NB4 (cell line): ENCODE data around the gene GPR137B.

Experiments
- DNase-seq: peaks from one replicate; pipeline ENCODE4 v3.0.0; 2010; ENCODE audit warnings: low read depth
- H3K4me3 ChIP-seq: one replicate; pipeline ENCODE4 v1.5.1; 2011; ENCODE audit warnings: mild to moderate bottlenecking, low read depth, low read length, moderate library complexity
- MYC ChIP-seq: IDR thresholded peaks from 2 replicates; pipeline ENCODE4 v1.6.1; 2011; ENCODE audit warnings: low read depth, low read length
- POLR2A ChIP-seq: IDR thresholded peaks from 2 replicates; pipeline ENCODE4 v1.6.1; 2011; ENCODE audit warnings: mild to moderate bottlenecking; ENCODE audit not compliant: insufficient read length; ENCODE audit errors: extremely low read depth
- TF ChIP-seq, protein P1 (sequence below): IDR thresholded peaks from 2 replicates; pipeline ENCODE4 v1.6.1; 2011; ENCODE audit warnings: low read depth, low read length
- TF ChIP-seq, protein P2 (sequence below): IDR thresholded peaks from one replicate; pipeline ENCODE4 v1.5.1; 2012; ENCODE audit warnings: low read depth, low read length

Gene GPR137B

DNA sequence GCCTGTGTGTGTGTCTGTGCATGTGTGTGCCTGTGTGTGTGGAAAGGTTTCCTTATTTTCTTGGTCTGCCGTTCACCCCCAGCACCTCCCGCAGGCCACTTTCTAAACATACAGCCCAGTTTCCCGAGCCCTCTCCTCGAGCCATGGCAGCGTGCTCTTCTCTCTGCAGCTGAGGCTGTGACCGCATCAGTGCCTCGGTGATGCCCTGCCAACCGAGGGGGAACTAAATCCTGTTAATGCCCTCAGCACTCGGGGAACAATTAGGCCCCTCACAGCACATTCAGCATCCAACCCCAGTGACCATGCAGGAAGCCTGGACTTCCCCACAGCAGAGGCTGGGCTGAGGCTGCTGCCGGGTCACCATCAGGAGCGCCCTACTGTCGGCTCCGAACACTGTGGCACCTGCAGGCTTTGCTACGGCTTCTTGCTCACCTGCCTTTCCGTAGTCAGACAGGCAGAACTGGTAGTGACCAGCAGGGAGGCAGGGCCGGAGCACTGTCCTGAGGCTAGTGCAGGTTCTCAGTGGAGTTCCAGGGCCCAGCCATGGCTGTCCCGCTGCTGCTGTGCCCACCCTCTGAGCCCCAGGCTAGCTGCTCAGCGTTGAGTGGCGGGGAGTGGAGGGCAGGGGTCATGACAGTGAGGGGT lies 8.1 kb downstream of the GPR137B start:
- no peak overlapping the region for H3K4me3 ChIP-seq
- DNase-seq, result no peak
- TF ChIP-seq, protein P1, sequence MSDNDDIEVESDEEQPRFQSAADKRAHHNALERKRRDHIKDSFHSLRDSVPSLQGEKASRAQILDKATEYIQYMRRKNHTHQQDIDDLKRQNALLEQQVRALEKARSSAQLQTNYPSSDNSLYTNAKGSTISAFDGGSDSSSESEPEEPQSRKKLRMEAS, result no peak
- TF ChIP-seq, protein P2, sequence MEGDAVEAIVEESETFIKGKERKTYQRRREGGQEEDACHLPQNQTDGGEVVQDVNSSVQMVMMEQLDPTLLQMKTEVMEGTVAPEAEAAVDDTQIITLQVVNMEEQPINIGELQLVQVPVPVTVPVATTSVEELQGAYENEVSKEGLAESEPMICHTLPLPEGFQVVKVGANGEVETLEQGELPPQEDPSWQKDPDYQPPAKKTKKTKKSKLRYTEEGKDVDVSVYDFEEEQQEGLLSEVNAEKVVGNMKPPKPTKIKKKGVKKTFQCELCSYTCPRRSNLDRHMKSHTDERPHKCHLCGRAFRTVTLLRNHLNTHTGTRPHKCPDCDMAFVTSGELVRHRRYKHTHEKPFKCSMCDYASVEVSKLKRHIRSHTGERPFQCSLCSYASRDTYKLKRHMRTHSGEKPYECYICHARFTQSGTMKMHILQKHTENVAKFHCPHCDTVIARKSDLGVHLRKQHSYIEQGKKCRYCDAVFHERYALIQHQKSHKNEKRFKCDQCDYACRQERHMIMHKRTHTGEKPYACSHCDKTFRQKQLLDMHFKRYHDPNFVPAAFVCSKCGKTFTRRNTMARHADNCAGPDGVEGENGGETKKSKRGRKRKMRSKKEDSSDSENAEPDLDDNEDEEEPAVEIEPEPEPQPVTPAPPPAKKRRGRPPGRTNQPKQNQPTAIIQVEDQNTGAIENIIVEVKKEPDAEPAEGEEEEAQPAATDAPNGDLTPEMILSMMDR, result no peak
- no peak for TF ChIP-seq POLR2A
- no peak for TF ChIP-seq MYC

DNA sequence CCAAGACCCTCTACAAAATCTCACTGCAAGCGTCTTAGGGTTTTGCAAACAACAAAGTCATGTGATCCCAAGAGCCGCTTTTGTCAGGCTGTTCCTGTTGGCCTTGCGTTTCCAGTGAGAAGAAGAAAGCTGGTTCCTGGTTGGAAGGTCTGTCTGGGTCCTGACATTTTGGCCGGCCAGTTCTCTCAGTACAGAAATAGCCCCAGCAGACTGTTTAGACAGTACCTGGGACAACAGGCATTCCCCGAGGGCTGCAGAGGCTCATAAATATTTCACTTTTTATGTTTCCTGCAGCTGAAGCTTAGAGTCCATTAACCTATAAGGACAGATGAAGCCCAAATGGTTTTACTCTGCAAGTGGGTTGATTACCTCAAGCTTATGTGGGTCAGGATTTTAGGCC lies 8.6 kb downstream of the GPR137B start:
- H3K4me3 ChIP-seq, result no peak overlapping the region
- TF ChIP-seq, protein P1, result no peak
- TF ChIP-seq, protein P2, result no peak
- no peak for TF ChIP-seq MYC
- DNase-seq, result no peak

DNA sequence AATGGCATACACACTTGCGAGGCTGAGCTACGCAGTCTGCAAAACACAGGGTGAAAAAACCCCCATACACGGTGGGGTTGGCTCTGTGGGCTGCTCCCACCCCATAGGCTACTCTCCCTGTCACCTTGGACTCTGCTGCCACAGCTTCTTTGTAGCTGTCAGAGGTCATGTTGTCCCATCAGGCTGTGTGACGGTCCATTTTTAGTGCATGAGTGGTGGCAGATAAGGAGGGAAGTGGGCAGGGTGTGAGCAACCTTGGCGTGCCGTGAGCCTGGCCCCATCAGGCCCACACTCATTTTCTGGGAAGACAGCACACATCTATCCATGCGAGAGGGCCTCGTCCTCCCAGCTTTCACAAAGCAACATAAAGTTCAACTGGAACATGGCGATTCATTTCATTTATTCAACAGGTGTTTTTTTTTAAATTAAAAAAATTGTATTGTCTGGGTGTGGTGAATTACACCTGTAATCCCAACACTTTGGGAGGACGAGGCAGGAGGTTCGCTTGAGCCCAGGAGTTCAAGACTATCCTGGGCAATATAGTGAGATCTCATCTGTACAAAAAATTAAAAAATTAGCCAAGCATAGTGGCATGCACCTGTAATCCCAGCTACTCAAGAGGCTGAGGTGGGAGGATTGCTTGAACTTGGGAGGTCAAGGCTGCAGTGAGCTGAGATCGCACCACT lies 9.5 kb downstream of the GPR137B start:
- TF ChIP-seq MYC, result no peak
- TF ChIP-seq, protein P1, result no peak
- TF ChIP-seq, protein P2, result no peak
- TF ChIP-seq POLR2A, result no peak
- no peak for DNase-seq
- H3K4me3 ChIP-seq, result no peak overlapping the region

DNA sequence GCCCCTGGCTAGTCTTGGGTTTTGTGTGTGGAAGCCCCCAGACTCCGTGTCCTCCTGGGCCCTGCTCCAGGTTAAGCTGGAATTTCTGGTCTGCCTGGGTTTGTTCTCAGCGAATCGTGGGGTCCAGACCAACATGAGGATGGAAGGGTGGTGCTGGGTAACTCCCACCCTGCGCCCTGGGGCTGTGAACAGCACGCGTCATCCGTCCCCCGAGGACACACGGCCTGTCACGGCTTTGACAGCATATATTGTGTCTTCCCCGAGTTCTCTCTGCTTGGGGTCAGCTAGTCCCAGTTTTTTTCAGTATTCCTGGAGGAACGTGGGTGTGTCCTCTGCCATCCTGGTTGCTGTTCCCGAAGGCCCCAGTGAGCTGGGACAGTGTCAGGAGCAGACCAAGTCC lies 11.8 kb downstream of the GPR137B start:
- TF ChIP-seq, protein P2, result no peak
- TF ChIP-seq, protein P1, result no peak
- TF ChIP-seq MYC (no peak), POLR2A (no peak)

DNA sequence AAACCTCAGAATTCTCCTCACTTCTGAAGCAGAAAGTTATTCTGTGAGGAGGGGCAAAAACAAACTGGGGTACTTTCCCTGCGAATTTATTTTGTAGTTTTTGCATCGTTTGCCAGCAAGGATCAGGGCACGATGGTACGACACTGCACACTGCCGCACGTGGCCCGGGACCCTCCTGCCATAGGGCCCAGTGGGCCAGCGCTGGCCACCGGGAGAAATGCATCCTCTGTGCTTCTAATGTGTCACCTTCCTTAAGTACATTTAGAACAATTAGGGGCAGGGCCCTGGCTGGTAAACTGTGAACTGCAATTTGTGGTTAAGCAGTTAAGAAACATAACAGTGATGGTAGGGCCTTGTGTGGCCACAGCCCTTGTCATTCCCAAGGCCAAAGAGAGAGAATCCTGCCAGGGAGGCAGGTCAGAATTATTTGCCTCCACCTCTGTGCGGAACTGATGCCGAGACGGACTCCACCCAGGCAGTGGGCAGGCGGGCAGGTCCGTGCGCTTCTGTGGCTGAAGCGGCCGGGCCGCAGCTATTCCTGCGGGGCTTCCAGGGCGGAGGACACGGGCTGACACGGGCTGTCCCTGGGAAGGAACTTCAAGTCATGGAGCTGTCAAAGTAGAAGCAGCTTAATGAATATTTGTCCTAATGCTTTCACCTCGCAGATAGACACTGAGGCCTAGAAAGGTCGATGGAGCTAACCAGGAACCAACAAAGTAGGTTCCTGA lies 12.5 kb downstream of the GPR137B start:
- peak; percentile 40 for DNase-seq
- TF ChIP-seq, protein P2, result no peak
- TF ChIP-seq POLR2A, result no peak
- TF ChIP-seq MYC, result no peak
- TF ChIP-seq, protein P1, result no peak
- no peak overlapping the region for H3K4me3 ChIP-seq

More for the DNA sequence above, 11.8 kb downstream of the GPR137B start:
- H3K4me3 ChIP-seq, result no peak overlapping the region
- no peak for DNase-seq
